Suprapubic skin (tissue), 4 donors: Measurements from ENCODE around the gene LRRC63. TPM values are rescaled to one million over a fixed set of nuclear protein-coding genes. Genes with fewer than 3 reads are reported as not detected.

Source experiments
- DNase-seq, 2 donors: peaks; one replicate each; pipeline ENCODE4 v3.0.0-alpha.2; 2019; ENCODE audit warnings: low spot score in 2 of 2
- H3K27ac ChIP-seq: fragments of 200-600 bp; sonication (generic); one replicate; pipeline ENCODE4 v1.5.1; 2019
- H3K27me3 ChIP-seq: fragments of 200-600 bp; sonication (generic); one replicate; pipeline ENCODE4 v1.5.1; 2019
- H3K36me3 ChIP-seq: fragments of 200-600 bp; sonication (generic); one replicate; pipeline ENCODE4 v1.5.1; 2019
- H3K4me1 ChIP-seq: fragments of 200-600 bp; sonication (generic); one replicate; pipeline ENCODE4 v1.5.1; 2019
- H3K4me3 ChIP-seq: fragments of 200-600 bp; sonication (generic); one replicate; pipeline ENCODE4 v1.5.1; 2019; ENCODE audit warnings: mild to moderate bottlenecking
- H3K9me3 ChIP-seq: fragments of 200-600 bp; sonication (generic); one replicate; pipeline ENCODE4 v1.5.1; 2019
- CTCF ChIP-seq, 2 donors: fragments of 200-600 bp in 1 of 2; fragments of 450-650 bp in 1 of 2; sonication (generic) in 1 of 2; IDR thresholded peaks; one replicate each; pipeline ENCODE4 v1.5.1; 2016 to 2019; ENCODE audit warnings: antibody characterized with exemption in 2 of 2, mild to moderate bottlenecking in 1 of 2, moderate library complexity in 1 of 2
- EP300 ChIP-seq: sonication (generic); formaldehyde crosslinking; IDR thresholded peaks from one replicate; pipeline ENCODE4 v1.6.1; 2017; ENCODE audit warnings: antibody characterized with exemption
- POLR2A ChIP-seq, 2 donors: fragments of 450-650 bp; IDR thresholded peaks; one replicate each; pipeline ENCODE4 v1.6.1; 2017; ENCODE audit warnings: antibody characterized with exemption in 2 of 2, mild to moderate bottlenecking in 2 of 2, moderate library complexity in 2 of 2
- POLR2AphosphoS5 ChIP-seq, 3 donors: sonication (generic); formaldehyde crosslinking; IDR thresholded peaks; one replicate each; pipeline ENCODE4 v1.6.1; 2017; ENCODE audit warnings: antibody characterized with exemption in 3 of 3
- WGBS: methylation state at CpG from one replicate; pipeline ENCODE4 v1.1.5; 2018; 5-methylcytosine and 5-hydroxymethylcytosine counted together
- total RNA-seq, 4 donors: library from RNA; depleted of rRNA; stranded (reverse); fragments of >200 nt; gene quantifications; one replicate each; pipeline ENCODE4 v1.1.0, GENCODE V29; 2016

LRRC63 gene
- total RNA-seq, 4 donors from 2014 or later, result not detected

- H3K36me3 ChIP-seq, result no peaks in the 10 kb centered on the region
- H3K4me3 ChIP-seq, result no peak overlapping the region
- no peaks in the 10 kb centered on the region for H3K27me3 ChIP-seq
- 35% methylated on average over 2 of the region's 2 CpGs for WGBS
- no peaks in the 10 kb centered on the region for H3K4me1 ChIP-seq
- TF ChIP-seq POLR2AphosphoS5 (IDR thresholded peaks at IDR 0.05) (no peak), POLR2A (IDR thresholded peaks at IDR 0.05) (no peak), CTCF (IDR thresholded peaks at IDR 0.05) (no peak), EP300 (no peak)
- H3K27ac ChIP-seq, result no peak overlapping the region
- no peak for DNase-seq
- no peaks in the 10 kb centered on the region for H3K9me3 ChIP-seq
Measured at GRCh38 chr13:46182491-46182877, 29.2 kb upstream of the LRRC63 start.

GRCh38 chr13:46183018-46183946, 28.4 kb upstream of the LRRC63 start:
- Histone ChIP-seq H3K9me3 (no peaks in the 10 kb centered on the region), H3K4me3 (no peak overlapping the region), H3K4me1 (no peaks in the 10 kb centered on the region), H3K27ac (no peak overlapping the region), H3K27me3 (no peaks in the 10 kb centered on the region), H3K36me3 (no peaks in the 10 kb centered on the region)
- TF ChIP-seq POLR2AphosphoS5 (IDR thresholded peaks at IDR 0.05), result no peak
- no peak for TF ChIP-seq CTCF (IDR thresholded peaks at IDR 0.05)
- no peak for TF ChIP-seq POLR2A (IDR thresholded peaks at IDR 0.05)
- no peak for TF ChIP-seq EP300
- WGBS, result 55% methylated on average over 15 of the region's 15 CpGs
- DNase-seq, result no peak

- peak in 1 of 2 donors; percentile 63 for DNase-seq
- Histone ChIP-seq H3K36me3 (no peaks in the 10 kb centered on the region), H3K27ac (no peak overlapping the region), H3K4me1 (no peaks in the 10 kb centered on the region), H3K9me3 (no peaks in the 10 kb centered on the region), H3K4me3 (no peak overlapping the region), H3K27me3 (no peaks in the 10 kb centered on the region)
- TF ChIP-seq POLR2AphosphoS5 (IDR thresholded peaks at IDR 0.05) (no peak), POLR2A (IDR thresholded peaks at IDR 0.05) (no peak), EP300 (no peak), CTCF (IDR thresholded peaks at IDR 0.05) (peak in 1 of 2 donors; percentile 18)
- 54% methylated on average over 6 of the region's 6 CpGs for WGBS
Measured at GRCh38 chr13:46184277-46184699, 27.4 kb upstream of the LRRC63 start.

GRCh38 chr13:46185634-46186033, 26.1 kb upstream of the LRRC63 start:
- no peak for TF ChIP-seq POLR2A (IDR thresholded peaks at IDR 0.05)
- TF ChIP-seq POLR2AphosphoS5 (IDR thresholded peaks at IDR 0.05), result no peak
- TF ChIP-seq EP300, result no peak
- no peak for TF ChIP-seq CTCF (IDR thresholded peaks at IDR 0.05)
- Histone ChIP-seq H3K27ac (no peak overlapping the region), H3K9me3 (no peaks in the 10 kb centered on the region), H3K4me3 (no peak overlapping the region), H3K4me1 (no peaks in the 10 kb centered on the region), H3K36me3 (no peaks in the 10 kb centered on the region), H3K27me3 (no peaks in the 10 kb centered on the region)
- no peak for DNase-seq
- WGBS, result 90% methylated on average over 4 of the region's 4 CpGs

GRCh38 chr13:46192412-46192811, 19.3 kb upstream of the LRRC63 start:
- H3K4me3 ChIP-seq, result no peak overlapping the region
- DNase-seq, result no peak
- no peaks in the 10 kb centered on the region for H3K9me3 ChIP-seq
- TF ChIP-seq CTCF (IDR thresholded peaks at IDR 0.05) (no peak), POLR2AphosphoS5 (IDR thresholded peaks at IDR 0.05) (no peak), POLR2A (IDR thresholded peaks at IDR 0.05) (no peak), EP300 (no peak)
- H3K4me1 ChIP-seq, result no peaks in the 10 kb centered on the region
- no peaks in the 10 kb centered on the region for H3K27me3 ChIP-seq
- H3K27ac ChIP-seq, result no peak overlapping the region
- WGBS, result 39% methylated on average over 1 of the region's 1 CpG
- H3K36me3 ChIP-seq, result no peaks in the 10 kb centered on the region
